IMR-90 (cell line): ENCODE results near the gene OR52E8. TPM values are rescaled to one million over a fixed set of nuclear protein-coding genes. Genes with fewer than 3 reads are reported as not detected.

Source experiments
- ATAC-seq: fragments of 200-7000 bp; cut with Tn5 transposase; 2 replicates; pipeline ENCODE4 v1.9.1; 2020; ENCODE audit warnings: low read depth, mild to moderate bottlenecking, moderate library complexity
- BruUV-seq: library from RNA; stranded (reverse); fragments of 400-500 nt; replicated peaks from 2 replicates; lab custom pipeline; 2021; lab: Mats Ljungman, UMichigan
- CTCF ChIA-PET: fragments of 300-600 bp; formaldehyde crosslinking; extraction: SDS; loops from one replicate; lab custom pipeline; 2021; ENCODE audit warnings: antibody characterized with exemption; lab: Yijun Ruan, JAX
- POLR2A ChIA-PET: fragments of 300-600 bp; sonication (Branson Sonifier 250); formaldehyde crosslinking; loops from one replicate; lab custom pipeline; 2022; ENCODE audit warnings: antibody characterized with exemption; ENCODE audit not compliant: unreplicated experiment; lab: Charles Lee
- DNase-seq: peaks from one replicate; pipeline ENCODE4 v3.0.0; 2013
- H2AFZ ChIP-seq: replicated peaks from 2 replicates; pipeline ENCODE3; 2013; ENCODE audit warnings: low read length, mild to moderate bottlenecking; ENCODE audit not compliant: poor library complexity
- H2AK5ac ChIP-seq: 2 replicates; pipeline ENCODE4 v1.6.1; 2013; ENCODE audit warnings: low read depth, low read length, inconsistent platforms
- H2AK9ac ChIP-seq: replicated peaks from 2 replicates; pipeline ENCODE3; 2013; ENCODE audit warnings: mild to moderate bottlenecking, low read depth, low read length, moderate library complexity; ENCODE audit not compliant: poor library complexity
- H2BK120ac ChIP-seq: 2 replicates; pipeline ENCODE4 v1.6.1; 2013; ENCODE audit warnings: low read depth, low read length, inconsistent platforms
- H2BK15ac ChIP-seq: 3 replicates; pipeline ENCODE4 v1.6.1; 2013; ENCODE audit warnings: low read depth, low read length, inconsistent platforms
- H2BK20ac ChIP-seq: 2 replicates; pipeline ENCODE4 v1.6.1; 2013; ENCODE audit warnings: low read depth, mild to moderate bottlenecking, inconsistent platforms, low read length, moderate library complexity
- H2BK5ac ChIP-seq: 2 replicates; pipeline ENCODE4 v1.6.1; 2013; ENCODE audit warnings: mild to moderate bottlenecking, low read depth, low read length, inconsistent platforms; ENCODE audit not compliant: poor library complexity, severe bottlenecking
- H3K14ac ChIP-seq: replicated peaks from 2 replicates; pipeline ENCODE4 v1.6.1; 2013; ENCODE audit warnings: low read depth, low read length, inconsistent platforms
- H3K18ac ChIP-seq: 2 replicates; pipeline ENCODE4 v1.6.1; 2013; ENCODE audit warnings: low read depth, low read length, control low read depth
- H3K23ac ChIP-seq: 2 replicates; pipeline ENCODE4 v1.6.1; 2013; ENCODE audit warnings: low read depth, low read length, inconsistent platforms
- H3K27ac ChIP-seq: 2 replicates; pipeline ENCODE4 v1.5.1; 2013; ENCODE audit warnings: mild to moderate bottlenecking, control low read depth, low read length; ENCODE audit not compliant: insufficient read depth
- H3K27me3 ChIP-seq: 2 replicates; pipeline ENCODE4 v1.6.1; 2013; ENCODE audit warnings: low read length; ENCODE audit not compliant: control insufficient read depth, insufficient read depth
- H3K36me3 ChIP-seq: 2 replicates; pipeline ENCODE4 v1.6.1; 2013; ENCODE audit warnings: low read length, mixed read lengths; ENCODE audit not compliant: control insufficient read depth, insufficient read depth
- H3K4ac ChIP-seq: 2 replicates; pipeline ENCODE4 v1.6.1; 2013; ENCODE audit warnings: low read depth, low read length, inconsistent platforms
- H3K4me1 ChIP-seq: 2 replicates; pipeline ENCODE4 v1.6.1; 2013; ENCODE audit warnings: low read length, mixed read lengths; ENCODE audit not compliant: control insufficient read depth, insufficient read depth
- H3K4me2 ChIP-seq: 2 replicates; pipeline ENCODE4 v1.6.1; 2013; ENCODE audit warnings: low read depth, mild to moderate bottlenecking, control low read depth, low read length, moderate library complexity
- H3K4me3 ChIP-seq: 2 replicates; pipeline ENCODE4 v1.5.1; 2013; ENCODE audit warnings: low read depth, mild to moderate bottlenecking, control low read depth, low read length, moderate library complexity; ENCODE audit not compliant: insufficient read depth
- H3K56ac ChIP-seq: 2 replicates; pipeline ENCODE4 v1.6.1; 2013; ENCODE audit warnings: low read length, inconsistent platforms; ENCODE audit not compliant: insufficient read depth; ENCODE audit errors: extremely low read depth
- H3K79me1 ChIP-seq, 2 experiments: 2 replicates each; pipeline ENCODE4 v1.6.1; 2013; ENCODE audit warnings: low read length in 2 of 2, inconsistent platforms in 1 of 2, low read depth in 1 of 2
- H3K9ac ChIP-seq: 2 replicates; pipeline ENCODE4 v1.6.1; 2013; ENCODE audit warnings: low read depth, low read length, control low read depth
- H3K9me1 ChIP-seq: 2 replicates; pipeline ENCODE4 v1.6.1; 2013; ENCODE audit warnings: low read length, inconsistent platforms; ENCODE audit not compliant: insufficient read depth
- H3K9me3 ChIP-seq: 2 replicates; pipeline ENCODE4 v1.6.1; 2013; ENCODE audit warnings: low read length; ENCODE audit not compliant: control insufficient read depth, insufficient read depth
- H4K20me1 ChIP-seq: 2 replicates; pipeline ENCODE4 v1.6.1; 2013; ENCODE audit warnings: low read length, inconsistent platforms; ENCODE audit not compliant: insufficient read depth
- H4K5ac ChIP-seq: 2 replicates; pipeline ENCODE4 v1.6.1; 2013; ENCODE audit warnings: mild to moderate bottlenecking, low read depth, low read length, control low read depth
- H4K8ac ChIP-seq, 2 experiments: 2 replicates each; pipeline ENCODE4 v1.6.1; 2013; ENCODE audit warnings: low read depth in 2 of 2, low read length in 2 of 2, control low read depth in 1 of 2, inconsistent platforms in 1 of 2
- H4K91ac ChIP-seq: 2 replicates; pipeline ENCODE4 v1.6.1; 2013; ENCODE audit warnings: low read depth, low read length, inconsistent platforms; ENCODE audit not compliant: insufficient read depth
- BHLHE40 ChIP-seq: fragments of 150-350 bp; IDR thresholded peaks from 2 replicates; pipeline ENCODE4 v1.6.1; 2016; ENCODE audit warnings: mild to moderate bottlenecking, low read depth, low read length
- CEBPB ChIP-seq: IDR thresholded peaks from 2 replicates; pipeline ENCODE4 v1.6.1; 2012; ENCODE audit warnings: low read depth, low read length, improper control_type of control experiment
- CHD1 ChIP-seq: IDR thresholded peaks from 2 replicates; pipeline ENCODE4 v1.6.1; 2012; ENCODE audit warnings: low read depth, low read length, improper control_type of control experiment
- CTCF ChIP-seq: conservative IDR thresholded peaks from 2 replicates; pipeline ENCODE4 v1.5.1; 2012; ENCODE audit warnings: mild to moderate bottlenecking, low read depth, low read length, improper control_type of control experiment
- ELK1 ChIP-seq: fragments of 150-350 bp; IDR thresholded peaks from 2 replicates; pipeline ENCODE4 v1.6.1; 2016; ENCODE audit warnings: low read depth, mild to moderate bottlenecking, low read length, moderate library complexity, borderline replicate concordance
- FOS ChIP-seq: fragments of 150-350 bp; IDR thresholded peaks from 2 replicates; pipeline ENCODE4 v1.6.1; 2016; ENCODE audit warnings: low read depth, low read length
- MAFK ChIP-seq: IDR thresholded peaks from 2 replicates; pipeline ENCODE4 v1.6.1; 2012; ENCODE audit warnings: low read depth, low read length, improper control_type of control experiment
- MAZ ChIP-seq: IDR thresholded peaks from 2 replicates; pipeline ENCODE4 v1.6.1; 2012; ENCODE audit warnings: low read depth, mild to moderate bottlenecking, low read length, improper control_type of control experiment, moderate library complexity, borderline replicate concordance
- MXI1 ChIP-seq: IDR thresholded peaks from 2 replicates; pipeline ENCODE4 v1.6.1; 2012; ENCODE audit warnings: low read depth, mild to moderate bottlenecking, low read length, moderate library complexity, borderline replicate concordance
- NFE2L2 ChIP-seq: fragments of 150-350 bp; IDR thresholded peaks from 2 replicates; pipeline ENCODE4 v1.6.1; 2016; ENCODE audit warnings: low read depth, mild to moderate bottlenecking, low read length
- POLR2A ChIP-seq: IDR thresholded peaks from 2 replicates; pipeline ENCODE4 v1.6.1; 2012; ENCODE audit warnings: mild to moderate bottlenecking, low read depth, low read length
- RAD21 ChIP-seq: IDR thresholded peaks from 2 replicates; pipeline ENCODE4 v1.6.1; 2012; ENCODE audit warnings: low read length, improper control_type of control experiment
- RCOR1 ChIP-seq: IDR thresholded peaks from 2 replicates; pipeline ENCODE4 v1.6.1; 2012; ENCODE audit warnings: mild to moderate bottlenecking, low read length, improper control_type of control experiment; ENCODE audit not compliant: insufficient replicate concordance
- RFX5 ChIP-seq: IDR thresholded peaks from 2 replicates; pipeline ENCODE4 v1.8.0; 2012; ENCODE audit warnings: low read depth, mild to moderate bottlenecking, low read length, moderate library complexity
- SMC3 ChIP-seq: fragments of 150-350 bp; IDR thresholded peaks from 2 replicates; pipeline ENCODE4 v1.6.1; 2016; ENCODE audit warnings: low read depth, mild to moderate bottlenecking, antibody characterized with exemption, low read length, moderate library complexity
- USF2 ChIP-seq: fragments of 150-350 bp; IDR thresholded peaks from 2 replicates; pipeline ENCODE4 v1.6.1; 2017; ENCODE audit warnings: mild to moderate bottlenecking, antibody characterized with exemption, low read length, low read depth
- WGBS, 2 experiments: methylation state at CpG; one replicate each; pipeline versions ENCODE4 v1.1.5 to v1.1.7; 2013; ENCODE audit warnings: missing lambda C conversion rate in 2 of 2; ENCODE audit not compliant: insufficient read length in 1 of 2; ENCODE audit errors: extremely low coverage in 2 of 2; 5-methylcytosine and 5-hydroxymethylcytosine counted together
- dilution Hi-C: fragments of 300-500 bp; cut with HindIII; formaldehyde crosslinking; loops from one replicate; pipeline ENCODE4 v1.14.3; 2018; ENCODE audit warnings: low sequenced_read_pairs; ENCODE audit not compliant: unreplicated experiment
- in situ Hi-C: fragments of 300-500 bp; cut with MboI; formaldehyde crosslinking; loops from 3 replicates; pipeline ENCODE4 v1.14.3; 2019; ENCODE audit warnings: low sequenced_read_pairs, inconsistent platforms, mixed read lengths
- intact Hi-C: fragments of 100-400 bp; cut with micrococcal nuclease; formaldehyde crosslinking; loops from 2 replicates; pipeline ENCODE4 v1.10.0; 2022
- polyA plus RNA-seq, 3 experiments: library from polyadenylated mRNA; depleted of rRNA; stranded (reverse); fragments of >200 nt; gene quantifications; 2 replicates each; pipeline ENCODE4 v1.2.3, GENCODE V29; 2012; ENCODE audit warnings: low replicate concordance in 1 of 3
- total RNA-seq: library from RNA; depleted of rRNA; stranded (reverse); fragments of >200 nt; gene quantifications from 2 replicates; pipeline ENCODE4 v1.2.3, GENCODE V29; 2012

Gene OR52E8
- total and polyA plus RNA-seq, 2 of the 4 experiments (the other 2 are of a cell fraction) = not detected

- Histone ChIP-seq H4K91ac (no peak overlapping the region), H3K4ac (no peak overlapping the region), H3K4me1 (no peaks in the 10 kb centered on the region), H2BK15ac (no peak overlapping the region), H2BK5ac (no peak overlapping the region), H3K14ac (no peak overlapping the region), H3K36me3 (no peaks in the 10 kb centered on the region), H3K18ac (no peak overlapping the region), H3K79me1 (no peaks in the 10 kb centered on the region), H4K20me1 (no peaks in the 10 kb centered on the region), H2AK5ac (no peak overlapping the region), H4K8ac (no peak overlapping the region), H3K23ac (no peak overlapping the region), H3K9ac (no peak overlapping the region), H4K5ac (no peak overlapping the region), H3K9me1 (no peaks in the 10 kb centered on the region), H2AK9ac (no peak overlapping the region), H2BK20ac (no peak overlapping the region), H3K27me3 (peaks cover 7% of the 10 kb centered on the region), H3K56ac (no peak overlapping the region), H3K4me2 (no peak overlapping the region), H3K9me3 (no peaks in the 10 kb centered on the region), H3K4me3 (no peak overlapping the region), H2BK120ac (no peak overlapping the region), H3K27ac (no peak overlapping the region), H2AFZ (peak overlapping the region; percentile 32)
- ChIA-PET CTCF (no interaction called here), POLR2A (no interaction called here)
- ATAC-seq = no peak
- dilution Hi-C loops = no loop called here
- in situ Hi-C loops = no loop called here
- intact Hi-C loops = loop anchor here (5.0 to 10.0 kb wide), 3 partner anchors 555 to 1623 kb away; no protein-coding TSS in a partner anchor
- no peak for TF ChIP-seq CHD1
- TF ChIP-seq POLR2A = no peak
- no peak for TF ChIP-seq BHLHE40
- no peak for TF ChIP-seq SMC3
- TF ChIP-seq CTCF = no peak
- TF ChIP-seq ELK1 = no peak
- TF ChIP-seq MAFK = no peak
- TF ChIP-seq MAZ = no peak
- no peak for TF ChIP-seq USF2
- TF ChIP-seq RFX5 = no peak
- TF ChIP-seq NFE2L2 = no peak
- TF ChIP-seq RCOR1 = no peak
- no peak for TF ChIP-seq MXI1
- TF ChIP-seq FOS = no peak
- TF ChIP-seq RAD21 = no peak
- TF ChIP-seq CEBPB = no peak
- DNase-seq = no peak
- WGBS, 2 experiments = 49% methylated on average over 4 of the region's 10 CpGs; no CpG with 5 or more reads in 1 of the 2 experiments
- BruUV-seq = no TSS peak
Observed at GRCh38 chr11:5807580-5807979, 49.9 kb downstream of the OR52E8 start.
